A549 (cell line): ENCODE results near the gene BANK1. TPM values are rescaled to one million over a fixed set of nuclear protein-coding genes. Genes with fewer than 3 reads are reported as not detected.

Source experiments
- ATAC-seq, 2 experiments: fragments of 200-7000 bp in 1 of 2; fragments of >200 bp in 1 of 2; cut with Nextera tagmentation in 1 of 2; cut with Tn5 transposase in 1 of 2; 3 replicates each; pipeline versions ENCODE4 v1.8.0 to v1.9.1; 2018 to 2020; ENCODE audit warnings: mild to moderate bottlenecking in 1 of 2, moderate library complexity in 1 of 2
- CTCF ChIA-PET: fragments of 300-600 bp; sonication (Branson Sonifier 250); formaldehyde crosslinking; extraction: SDS; loops from one replicate; lab custom pipeline; 2021; ENCODE audit warnings: antibody characterized with exemption, inconsistent platforms; lab: Yijun Ruan, JAX
- POLR2A ChIA-PET: fragments of 350-600 bp; formaldehyde crosslinking; extraction: SDS; loops from one replicate; lab custom pipeline; 2021; ENCODE audit warnings: antibody characterized with exemption, inconsistent platforms; lab: Yijun Ruan, JAX
- DNase-seq, 2 experiments: peaks; one replicate each; pipeline versions ENCODE4 v3.0.0 to v3.0.0-alpha.2; 2011 to 2016; ENCODE audit warnings: low read depth in 1 of 2, low spot score in 1 of 2
- FAIRE-seq: peaks from 2 replicates; lab custom pipeline; 2011; peaks lifted over from hg19 to GRCh38; lab: Jason Lieb, UNC
- H3K27ac ChIP-seq, 2 experiments: fragments of >200 bp; sonication (Bioruptor Twin); formaldehyde crosslinking; 3 replicates each; pipeline ENCODE4 v1.5.1; 2016 to 2017
- H3K4me1 ChIP-seq: fragments of >200 bp; sonication (Bioruptor Twin); formaldehyde crosslinking; 3 replicates; pipeline ENCODE4 v1.6.1; 2016
- H3K4me2 ChIP-seq: fragments of >200 bp; sonication (Bioruptor Twin); formaldehyde crosslinking; 3 replicates; pipeline ENCODE4 v1.6.1; 2016
- H3K4me3 ChIP-seq: fragments of >200 bp; sonication (Bioruptor Twin); formaldehyde crosslinking; 3 replicates; pipeline ENCODE4 v1.5.1; 2016
- H3K9me3 ChIP-seq: fragments of >200 bp; sonication (Bioruptor Twin); formaldehyde crosslinking; 3 replicates; pipeline ENCODE4 v1.6.1; 2016
- BHLHE40 ChIP-seq: IDR thresholded peaks from 2 replicates; pipeline ENCODE4 v1.6.1; 2012; ENCODE audit warnings: low read depth, low read length, inconsistent platforms
- CTCF ChIP-seq: fragments of >200 bp; sonication (Bioruptor Twin); formaldehyde crosslinking; IDR thresholded peaks from 3 replicates; pipeline ENCODE4 v1.5.1; 2016
- FOSL2 ChIP-seq, 2 experiments: fragments of 450-650 bp in 1 of 2; fragments of >200 bp in 1 of 2; sonication (Bioruptor Twin) in 1 of 2; formaldehyde crosslinking; IDR thresholded peaks; 2 replicates each; pipeline versions ENCODE4 v1.5.0 to v1.6.1; 2016 to 2020; ENCODE audit warnings: mild to moderate bottlenecking in 1 of 2, moderate library complexity in 1 of 2
- GATA3 ChIP-seq: IDR thresholded peaks from 2 replicates; pipeline ENCODE4 v1.6.1; 2012; ENCODE audit warnings: borderline replicate concordance
- HEYL ChIP-seq: fragments of 250-450 bp; sonication (Bioruptor Pico); IDR thresholded peaks from 2 replicates; pipeline ENCODE4 v1.8.0; 2021; ENCODE audit warnings: mild to moderate bottlenecking, moderate library complexity
- HOXB13 ChIP-seq: fragments of 250-450 bp; sonication (Bioruptor Pico); IDR thresholded peaks from 2 replicates; pipeline ENCODE4 v1.5.0; 2020; ENCODE audit warnings: low read depth, mild to moderate bottlenecking, moderate library complexity
- KDM5A ChIP-seq: fragments of 200-600 bp; sonication (generic); IDR thresholded peaks from 2 replicates; pipeline ENCODE4 v1.6.1; 2016; ENCODE audit warnings: antibody characterized with exemption, mild to moderate bottlenecking
- MAZ ChIP-seq: fragments of 150-350 bp; IDR thresholded peaks from 2 replicates; pipeline ENCODE4 v1.6.1; 2014; ENCODE audit warnings: antibody characterized with exemption, low read depth, low read length, borderline replicate concordance
- NFE2L2 ChIP-seq: fragments of 150-350 bp; conservative IDR thresholded peaks from 2 replicates; pipeline ENCODE4 v1.6.1; 2014; ENCODE audit warnings: low read length
- NPAS2 ChIP-seq: fragments of 250-450 bp; sonication (Bioruptor Pico); IDR thresholded peaks from 2 replicates; pipeline ENCODE4 v1.8.0; 2022; ENCODE audit warnings: mild to moderate bottlenecking, moderate library complexity, borderline replicate concordance
- NR3C1 ChIP-seq: fragments of >200 bp; sonication (Bioruptor Twin); formaldehyde crosslinking; IDR thresholded peaks from 3 replicates; pipeline ENCODE4 v1.6.1; 2017
- PBX3 ChIP-seq: IDR thresholded peaks from 2 replicates; pipeline ENCODE4 v1.6.1; 2012
- POLR2A ChIP-seq: IDR thresholded peaks from 2 replicates; pipeline ENCODE4 v1.6.1; 2012; ENCODE audit warnings: mild to moderate bottlenecking, low read length
- POLR2AphosphoS2 ChIP-seq: conservative IDR thresholded peaks from 2 replicates; pipeline ENCODE4 v1.6.1; 2012; ENCODE audit warnings: low read length, improper control_type of control experiment, inconsistent platforms
- RARB ChIP-seq: fragments of 250-450 bp; sonication (Bioruptor Pico); IDR thresholded peaks from 2 replicates; pipeline ENCODE4 v1.8.0; 2021; ENCODE audit warnings: mild to moderate bottlenecking, moderate library complexity
- RCOR1 ChIP-seq: fragments of 150-350 bp; IDR thresholded peaks from 2 replicates; pipeline ENCODE4 v1.6.1; 2014; ENCODE audit warnings: antibody characterized with exemption, low read length, low read depth
- REST ChIP-seq: fragments of 200-600 bp; sonication (generic); IDR thresholded peaks from 2 replicates; pipeline ENCODE4 v1.6.1; 2016; ENCODE audit warnings: antibody characterized with exemption, mild to moderate bottlenecking, moderate library complexity
- RFX5 ChIP-seq: fragments of 450-650 bp; IDR thresholded peaks from 2 replicates; pipeline ENCODE4 v1.7.1; 2014; ENCODE audit warnings: antibody characterized with exemption, mild to moderate bottlenecking, moderate library complexity
- SMC3 ChIP-seq: fragments of >200 bp; sonication (Bioruptor Twin); formaldehyde crosslinking; IDR thresholded peaks from 3 replicates; pipeline ENCODE4 v1.6.1; 2018; ENCODE audit warnings: inconsistent platforms
- ZC3H11A ChIP-seq: fragments of 450-650 bp; IDR thresholded peaks from 2 replicates; pipeline ENCODE4 v1.6.1; 2014; ENCODE audit warnings: antibody characterized with exemption, mild to moderate bottlenecking
- ZFP36 ChIP-seq: fragments of 450-650 bp; IDR thresholded peaks from 2 replicates; pipeline ENCODE4 v1.6.1; 2014; ENCODE audit warnings: borderline replicate concordance; ENCODE audit not compliant: partially characterized antibody
- ZNF302 ChIP-seq: fragments of 250-450 bp; sonication (Bioruptor Pico); IDR thresholded peaks from 2 replicates; pipeline ENCODE4 v1.9.0; 2021; ENCODE audit warnings: inconsistent platforms, mild to moderate bottlenecking, moderate library complexity
- ZSCAN20 ChIP-seq: fragments of 250-450 bp; sonication (Bioruptor Pico); IDR thresholded peaks from 2 replicates; pipeline ENCODE4 v1.8.0; 2022; ENCODE audit warnings: mild to moderate bottlenecking, moderate library complexity
- WGBS: methylation state at CpG from one replicate; pipeline ENCODE4 v1.1.6; 2017; ENCODE audit errors: missing lambda C conversion rate; 5-methylcytosine and 5-hydroxymethylcytosine counted together
- polyA plus RNA-seq, 4 experiments: library from polyadenylated mRNA; depleted of rRNA in 3 of 4; stranded (reverse); fragments of >200 nt; fragmentation: RNase III in 1 of 4; extraction: RNeasy Plus Mini Kit Qiagen cat#74134 plus additional on column Dnase treatment in 1 of 4; gene quantifications; 2 replicates in 3 of 4; 3 replicates in 1 of 4; pipeline ENCODE4 v1.2.3, GENCODE V29; 2011 to 2017
- TF ChIP-seq, protein P1 (sequence below): IDR thresholded peaks from 2 replicates; pipeline ENCODE4 v1.6.1; 2012

Gene BANK1
- polyA plus RNA-seq, 2 of the 4 experiments (the other 2 are of a cell fraction), result 2.8 to 6.1 TPM

DNA sequence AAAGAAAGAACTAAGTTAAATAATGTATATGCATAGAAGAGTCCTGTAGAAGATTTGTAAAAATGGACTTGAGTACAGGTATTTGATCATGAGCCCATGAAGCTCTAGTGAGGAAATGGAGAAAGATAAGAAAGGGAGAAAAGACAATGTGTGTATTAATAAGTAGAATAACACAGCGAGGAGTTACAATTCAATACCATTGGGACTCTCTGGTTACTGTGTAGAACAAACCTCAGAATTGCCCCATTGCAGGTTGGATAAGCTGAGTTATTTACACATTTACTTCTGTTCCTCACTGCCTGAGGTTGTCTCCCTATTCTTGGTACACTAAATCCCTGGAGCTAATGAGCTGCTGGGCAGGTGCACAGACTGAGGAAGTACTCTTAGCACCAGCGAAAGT, 33.3 kb downstream of the BANK1 start:
- TF ChIP-seq ZSCAN20, result no peak
- TF ChIP-seq SMC3, result no peak
- TF ChIP-seq HEYL (CRISPR knock-in tag), result no peak
- TF ChIP-seq RFX5, result no peak
- TF ChIP-seq REST, result no peak
- no peak for TF ChIP-seq ZFP36
- no peak overlapping the region for H3K4me2 ChIP-seq
- H3K4me1 ChIP-seq, result no peaks in the 10 kb centered on the region
- no peak overlapping the region for H3K27ac ChIP-seq
- 95% methylated on average over 2 of the region's 2 CpGs for WGBS
- FAIRE-seq, result no peak
- DNase-seq, result no peak
- ChIA-PET CTCF (no interaction called here), POLR2A (no interaction called here)
- no peak overlapping the region for H3K4me3 ChIP-seq
- ATAC-seq, result no peak
- no peaks in the 10 kb centered on the region for H3K9me3 ChIP-seq

- DNase-seq, result no peak
- no peaks in the 10 kb centered on the region for H3K9me3 ChIP-seq
- POLR2A ChIA-PET, result no interaction called here
- H3K4me3 ChIP-seq, result no peak overlapping the region
- H3K27ac ChIP-seq, result no peak overlapping the region
- CTCF ChIA-PET, result no interaction called here
- no peak overlapping the region for H3K4me2 ChIP-seq
- no peaks in the 10 kb centered on the region for H3K4me1 ChIP-seq
- no peak for FAIRE-seq
- no peak for ATAC-seq
- TF ChIP-seq NFE2L2 (no peak), KDM5A (no peak), NPAS2 (CRISPR knock-in tag) (no peak), GATA3 (no peak), REST (no peak), POLR2AphosphoS2 (no peak), MAZ (no peak), BHLHE40 (no peak), PBX3 (no peak), ZC3H11A (no peak), ZNF302 (no peak), NR3C1 (no peak), HOXB13 (CRISPR knock-in tag) (no peak), RCOR1 (no peak), RARB (CRISPR knock-in tag) (no peak), HEYL (CRISPR knock-in tag) (no peak), CTCF (no peak), POLR2A (no peak), FOSL2 (IDR thresholded peaks at IDR 0.05) (no peak), FOSL2 (CRISPR knock-in tag; IDR thresholded peaks at IDR 0.05) (no peak)
- TF ChIP-seq, protein P1, sequence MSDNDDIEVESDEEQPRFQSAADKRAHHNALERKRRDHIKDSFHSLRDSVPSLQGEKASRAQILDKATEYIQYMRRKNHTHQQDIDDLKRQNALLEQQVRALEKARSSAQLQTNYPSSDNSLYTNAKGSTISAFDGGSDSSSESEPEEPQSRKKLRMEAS, result no peak
These were observed 34.0 kb downstream of the BANK1 start for GRCh38 chr4:101824500-101824899.
